NCI-H1417 treated with DMSO at 0.1 percent for 48 hours (cell line): ENCODE measurements around the gene HPN.

Experiments used
- DNase-seq: peaks from one replicate; lab custom pipeline; 2025; lab: John Stamatoyannopoulos, UW

The HPN gene

GRCh38 chr19:35062942-35063341 is 21.4 kb downstream of the HPN start:
- no peak for DNase-seq

- no peak for DNase-seq
These were observed 22.7 kb downstream of the HPN start for GRCh38 chr19:35063940-35064818.

GRCh38 chr19:35065574-35065973 is 24.1 kb downstream of the HPN start:
- DNase-seq, result no peak

- no peak for DNase-seq
These were observed 24.6 kb downstream of the HPN start for GRCh38 chr19:35066121-35066520.

- no peak for DNase-seq
These were observed 25.4 kb downstream of the HPN start for GRCh38 chr19:35066691-35067563.

- no peak for DNase-seq
These were observed 27.6 kb downstream of the HPN start for GRCh38 chr19:35068941-35069634.

- DNase-seq, result no peak
These were observed 28.2 kb downstream of the HPN start for GRCh38 chr19:35069696-35070095.

- no peak for DNase-seq
These were observed 28.9 kb downstream of the HPN start for GRCh38 chr19:35070471-35070870.

- no peak for DNase-seq
These were observed 32.0 kb downstream of the HPN start for GRCh38 chr19:35073516-35073915.

- no peak for DNase-seq
These were observed 32.4 kb downstream of the HPN start for GRCh38 chr19:35073941-35074340.

- no peak for DNase-seq
These were observed 33.1 kb downstream of the HPN start for GRCh38 chr19:35074426-35075201.

GRCh38 chr19:35075202-35076025 is 33.9 kb downstream of the HPN start:
- DNase-seq, result no peak

- no peak for DNase-seq
These were observed 34.5 kb downstream of the HPN start for GRCh38 chr19:35076026-35076370.

GRCh38 chr19:35076657-35077056 is 35.1 kb downstream of the HPN start:
- no peak for DNase-seq

GRCh38 chr19:35077411-35078223 is 36.1 kb downstream of the HPN start:
- no peak for DNase-seq

- no peak for DNase-seq
These were observed 38.3 kb downstream of the HPN start for GRCh38 chr19:35079826-35080225.

- no peak for DNase-seq
These were observed 39.2 kb downstream of the HPN start for GRCh38 chr19:35080613-35081170.

GRCh38 chr19:35081201-35081600 is 39.7 kb downstream of the HPN start:
- DNase-seq, result no peak

- DNase-seq, result no peak
These were observed 42.4 kb downstream of the HPN start for GRCh38 chr19:35083691-35084508.
